GM19455 (cell line): ENCODE results near the gene LINGO3.

Experiments used
- ATAC-seq: cut with Tn5 transposase; IDR thresholded peaks from one replicate; pipeline ENCODE4 v1.9.1; 2021; ENCODE audit not compliant: unreplicated experiment

The LINGO3 gene

GRCh38 chr19:2339644-2340310, 31.8 kb upstream of the LINGO3 start:
- no peak for ATAC-seq

GRCh38 chr19:2338751-2339643, 31.0 kb upstream of the LINGO3 start:
- ATAC-seq, result no peak

- no peak for ATAC-seq
Measured at GRCh38 chr19:2338055-2338615, 30.2 kb upstream of the LINGO3 start.

GRCh38 chr19:2337329-2337707, 29.4 kb upstream of the LINGO3 start:
- no peak for ATAC-seq

GRCh38 chr19:2336528-2337328, 28.8 kb upstream of the LINGO3 start:
- ATAC-seq, result no peak

GRCh38 chr19:2335848-2336247, 27.9 kb upstream of the LINGO3 start:
- ATAC-seq, result no peak

- ATAC-seq, result no peak
Measured at GRCh38 chr19:2334986-2335846, 27.3 kb upstream of the LINGO3 start.

GRCh38 chr19:2334426-2334825, 26.5 kb upstream of the LINGO3 start:
- no peak for ATAC-seq

GRCh38 chr19:2333807-2334211, 25.9 kb upstream of the LINGO3 start:
- no peak for ATAC-seq

GRCh38 chr19:2333027-2333806, 25.3 kb upstream of the LINGO3 start:
- no peak for ATAC-seq

GRCh38 chr19:2332341-2333026, 24.5 kb upstream of the LINGO3 start:
- ATAC-seq, result no peak

- ATAC-seq, result no peak
Measured at GRCh38 chr19:2331601-2332246, 23.8 kb upstream of the LINGO3 start.

- no peak for ATAC-seq
Measured at GRCh38 chr19:2330632-2331284, 22.8 kb upstream of the LINGO3 start.

- ATAC-seq, result no peak
Measured at GRCh38 chr19:2330255-2330631, 22.3 kb upstream of the LINGO3 start.

GRCh38 chr19:2329501-2329916, 21.6 kb upstream of the LINGO3 start:
- ATAC-seq, result no peak

GRCh38 chr19:2329149-2329478, 21.2 kb upstream of the LINGO3 start:
- no peak for ATAC-seq

GRCh38 chr19:2328401-2329148, 20.6 kb upstream of the LINGO3 start, which contains the start of the genes LSM7 and SPPL2B:
LSM7 (minus strand) TSS chr19:2328586; CDS start chr19:2328566, 20 bp downstream.
SPPL2B (plus strand) TSS chr19:2328684; CDS start chr19:2328710, 26 bp downstream.
- peak; percentile 55 for ATAC-seq
